ENCODE results near the gene INPPL1.

The INPPL1 gene

GRCh38 chr11:72250661-72251464 lies 26.3 kb downstream of the INPPL1 start:
- TF ChIP-seq CTCF (IDR thresholded peaks at IDR 0.05; ENCODE audit: low read depth, low read length) = no peak

GRCh38 chr11:72251614-72252013 lies 27.0 kb downstream of the INPPL1 start:
- no peak for TF ChIP-seq CTCF (IDR thresholded peaks at IDR 0.05; ENCODE audit: low read depth, low read length)
- H3K4me3 ChIP-seq (ENCODE audit: low read depth, low read length) = no peak overlapping the region

More at GRCh38 chr11:72250661-72251464, 26.3 kb downstream of the INPPL1 start:
- H3K4me3 ChIP-seq (ENCODE audit: low read depth, low read length) = no peak overlapping the region

GRCh38 chr11:72253392-72253791 lies 28.8 kb downstream of the INPPL1 start:
- no peak overlapping the region for H3K4me3 ChIP-seq (ENCODE audit: low read depth, low read length)
- no peak for TF ChIP-seq CTCF (IDR thresholded peaks at IDR 0.05; ENCODE audit: low read depth, low read length)

- H3K4me3 ChIP-seq (ENCODE audit: low read depth, low read length) = no peak overlapping the region
- TF ChIP-seq CTCF (IDR thresholded peaks at IDR 0.05; ENCODE audit: low read depth, low read length) = no peak
Observed at GRCh38 chr11:72254299-72254993, 29.9 kb downstream of the INPPL1 start.

- H3K4me3 ChIP-seq (ENCODE audit: low read depth, low read length) = no peak overlapping the region
Observed at GRCh38 chr11:72257570-72257969, 33.0 kb downstream of the INPPL1 start.

GRCh38 chr11:72259490-72259889 lies 34.9 kb downstream of the INPPL1 start:
- H3K4me3 ChIP-seq (ENCODE audit: low read depth, low read length) = no peak overlapping the region
- no peak for TF ChIP-seq CTCF (IDR thresholded peaks at IDR 0.05; ENCODE audit: low read depth, low read length)

More at GRCh38 chr11:72257570-72257969, 33.0 kb downstream of the INPPL1 start:
- TF ChIP-seq CTCF (IDR thresholded peaks at IDR 0.05; ENCODE audit: low read depth, low read length) = no peak

- TF ChIP-seq CTCF (IDR thresholded peaks at IDR 0.05; ENCODE audit: low read depth, low read length) = no peak
Observed at GRCh38 chr11:72260574-72260973, 36.0 kb downstream of the INPPL1 start.

More at GRCh38 chr11:72260574-72260973, 36.0 kb downstream of the INPPL1 start:
- no peak overlapping the region for H3K4me3 ChIP-seq (ENCODE audit: low read depth, low read length)
